Measurements from ENCODE around the gene LMNTD1. TPM values are rescaled to one million over a fixed set of nuclear protein-coding genes. Genes with fewer than 3 reads are reported as not detected.

The LMNTD1 gene
- total and polyA plus RNA-seq, 10 donors = 0.05 TPM; not detected in 9

DNA sequence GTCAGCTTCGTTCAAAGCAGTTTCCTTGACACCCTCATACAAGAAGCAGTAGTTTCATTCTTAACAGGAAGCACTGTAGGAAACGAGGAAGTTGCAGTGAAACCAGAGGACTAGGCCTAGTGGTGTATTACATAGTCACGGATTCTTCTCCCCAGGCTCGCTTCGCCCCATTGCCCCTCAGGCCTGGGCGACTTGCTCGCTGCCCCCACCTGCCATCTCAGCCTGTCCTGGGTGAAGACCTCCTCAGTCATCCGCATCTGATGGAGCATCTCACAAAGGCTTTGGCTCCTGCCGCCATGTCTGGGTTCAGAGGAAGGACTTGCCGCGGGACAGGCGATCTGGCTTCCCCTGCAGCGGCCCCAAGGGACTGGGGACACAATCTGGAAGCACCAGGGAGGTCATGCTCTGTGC lies 93.5 kb downstream of the LMNTD1 start:
- peak; percentile 77 for DNase-seq
- H3K27ac ChIP-seq = peak overlapping the region in 4 of 8 donors; percentile 16 to 56 (median 44)
- TF ChIP-seq POLR2A (IDR thresholded peaks at IDR 0.05) (no peak), POLR2AphosphoS5 (IDR thresholded peaks at IDR 0.05) (peak in 1 of 3 donors; percentile 57)
- no peak overlapping the region for H3K4me3 ChIP-seq
- no peaks in the 10 kb centered on the region for H3K27me3 ChIP-seq (replicated peaks in 1 of 7)
- H3K4me1 ChIP-seq = peaks cover 0 to 10% (median 0%) of the 10 kb centered on the region in 6 donors
- intact Hi-C loops (cut with DNase I; ENCODE audit: low total_unique reads) = no loop called here
- peaks cover 0 to 4% (median 0%) of the 10 kb centered on the region in 8 donors for H3K9me3 ChIP-seq
- WGBS, 5 donors = 52 to 77% (median 67%) methylated on average over 6 to 13 of the region's 13 CpGs
- H3K36me3 ChIP-seq = no peaks in the 10 kb centered on the region

DNA sequence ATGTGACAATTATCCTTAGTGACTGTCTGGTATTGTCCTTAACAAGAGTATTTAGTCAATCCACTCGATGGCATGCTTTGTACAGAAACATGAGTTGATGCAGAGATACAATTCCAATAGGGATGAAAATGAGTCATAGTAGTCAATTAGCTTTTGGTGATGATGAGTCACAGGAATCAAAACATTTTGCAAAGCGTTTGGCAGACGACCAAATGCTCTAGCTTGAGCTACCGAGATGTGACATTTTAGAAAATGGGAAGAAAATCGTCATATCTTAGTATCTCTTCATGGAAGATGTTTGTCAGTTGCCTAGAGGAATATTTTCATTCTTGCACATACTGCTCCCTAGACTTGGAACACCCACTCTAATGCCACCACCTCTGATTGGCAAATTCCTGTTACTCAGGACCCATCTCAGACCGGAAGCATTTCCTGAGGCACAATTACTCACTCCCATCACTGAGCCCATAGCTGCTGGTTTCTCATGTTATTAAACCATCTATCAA lies 95.0 kb downstream of the LMNTD1 start:
- no peak for DNase-seq
- H3K36me3 ChIP-seq = no peaks in the 10 kb centered on the region
- H3K27ac ChIP-seq = no peak overlapping the region
- H3K9me3 ChIP-seq = peaks cover 0 to 4% (median 0%) of the 10 kb centered on the region in 8 donors
- no peaks in the 10 kb centered on the region for H3K27me3 ChIP-seq (replicated peaks in 1 of 7)
- intact Hi-C loops (cut with DNase I; ENCODE audit: low total_unique reads) = no loop called here
- TF ChIP-seq POLR2A (IDR thresholded peaks at IDR 0.05) (no peak), POLR2AphosphoS5 (IDR thresholded peaks at IDR 0.05) (no peak)
- TF ChIP-seq, protein P1, sequence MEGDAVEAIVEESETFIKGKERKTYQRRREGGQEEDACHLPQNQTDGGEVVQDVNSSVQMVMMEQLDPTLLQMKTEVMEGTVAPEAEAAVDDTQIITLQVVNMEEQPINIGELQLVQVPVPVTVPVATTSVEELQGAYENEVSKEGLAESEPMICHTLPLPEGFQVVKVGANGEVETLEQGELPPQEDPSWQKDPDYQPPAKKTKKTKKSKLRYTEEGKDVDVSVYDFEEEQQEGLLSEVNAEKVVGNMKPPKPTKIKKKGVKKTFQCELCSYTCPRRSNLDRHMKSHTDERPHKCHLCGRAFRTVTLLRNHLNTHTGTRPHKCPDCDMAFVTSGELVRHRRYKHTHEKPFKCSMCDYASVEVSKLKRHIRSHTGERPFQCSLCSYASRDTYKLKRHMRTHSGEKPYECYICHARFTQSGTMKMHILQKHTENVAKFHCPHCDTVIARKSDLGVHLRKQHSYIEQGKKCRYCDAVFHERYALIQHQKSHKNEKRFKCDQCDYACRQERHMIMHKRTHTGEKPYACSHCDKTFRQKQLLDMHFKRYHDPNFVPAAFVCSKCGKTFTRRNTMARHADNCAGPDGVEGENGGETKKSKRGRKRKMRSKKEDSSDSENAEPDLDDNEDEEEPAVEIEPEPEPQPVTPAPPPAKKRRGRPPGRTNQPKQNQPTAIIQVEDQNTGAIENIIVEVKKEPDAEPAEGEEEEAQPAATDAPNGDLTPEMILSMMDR (IDR thresholded peaks at IDR 0.05 in 8 of 11, conservative IDR thresholded peaks at IDR 0.05 in 3 of 11) = no peak
- no peak overlapping the region for H3K4me3 ChIP-seq
- 54 to 79% (median 74%) methylated on average over 6 of the region's 6 CpGs for WGBS, 5 donors
- peaks cover 0 to 10% (median 0%) of the 10 kb centered on the region in 6 donors for H3K4me1 ChIP-seq

DNA sequence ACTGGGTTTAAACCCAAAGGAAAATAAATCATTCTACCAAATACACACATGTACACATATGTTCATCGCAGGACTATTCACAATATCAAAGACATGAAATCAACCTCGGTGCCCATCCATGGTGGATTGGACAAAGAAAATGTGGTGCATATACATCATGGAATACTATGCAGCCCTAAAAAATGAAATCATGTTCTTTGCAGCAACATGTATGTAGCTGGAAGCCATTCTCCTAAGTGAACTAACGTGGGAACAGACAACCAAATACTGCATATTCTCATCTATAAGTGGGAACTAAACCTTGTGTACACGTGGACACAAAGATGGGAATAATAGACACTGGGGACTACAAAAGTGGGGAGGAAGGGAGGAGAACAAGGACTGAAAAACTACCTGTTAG lies 96.6 kb downstream of the LMNTD1 start:
- TF ChIP-seq POLR2AphosphoS5 (IDR thresholded peaks at IDR 0.05) (no peak), POLR2A (IDR thresholded peaks at IDR 0.05) (no peak)
- TF ChIP-seq, protein P1 (IDR thresholded peaks at IDR 0.05 in 8 of 11, conservative IDR thresholded peaks at IDR 0.05 in 3 of 11) = no peak
- Histone ChIP-seq H3K4me3 (no peak overlapping the region), H3K27ac (no peak overlapping the region), H3K9me3 (peaks cover 0 to 4% (median 0%) of the 10 kb centered on the region in 8 donors), H3K4me1 (peaks cover 0 to 10% (median 0%) of the 10 kb centered on the region in 6 donors), H3K27me3 (replicated peaks in 1 of 7) (no peaks in the 10 kb centered on the region), H3K36me3 (no peaks in the 10 kb centered on the region)
- 87 to 93% (median 90%) methylated on average over 4 of the region's 4 CpGs for WGBS, 5 donors
- intact Hi-C loops (cut with DNase I; ENCODE audit: low total_unique reads) = no loop called here
- no peak for DNase-seq

DNA sequence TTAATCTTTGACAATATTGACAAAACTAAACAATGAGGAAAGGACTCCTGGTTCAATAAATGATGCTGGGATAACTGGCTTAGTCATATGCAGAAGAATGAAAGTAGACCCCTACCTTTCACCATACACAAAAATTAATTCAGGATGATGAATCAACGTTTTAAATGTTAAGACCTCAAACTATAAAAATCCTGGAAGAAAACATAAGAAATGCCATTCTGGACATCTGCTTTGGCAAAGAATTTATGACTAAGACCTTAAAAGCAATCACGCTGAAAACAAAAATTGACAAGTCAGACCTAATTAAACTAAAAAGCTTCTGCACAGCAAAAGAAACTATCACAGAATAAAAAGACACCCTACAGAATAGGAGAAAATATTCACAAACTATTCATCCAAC lies 97.4 kb downstream of the LMNTD1 start:
- TF ChIP-seq POLR2A (IDR thresholded peaks at IDR 0.05) (no peak), POLR2AphosphoS5 (IDR thresholded peaks at IDR 0.05) (no peak)
- TF ChIP-seq, protein P1 (IDR thresholded peaks at IDR 0.05 in 8 of 11, conservative IDR thresholded peaks at IDR 0.05 in 3 of 11) = no peak
- WGBS, 5 donors = 76 to 91% (median 88%) methylated on average over 2 of the region's 2 CpGs
- intact Hi-C loops (cut with DNase I; ENCODE audit: low total_unique reads) = no loop called here

More for the DNA sequence above, 97.4 kb downstream of the LMNTD1 start:
- no peak overlapping the region for H3K4me3 ChIP-seq
- peaks cover 0 to 4% (median 0%) of the 10 kb centered on the region in 8 donors for H3K9me3 ChIP-seq
- peaks cover 0 to 10% (median 0%) of the 10 kb centered on the region in 6 donors for H3K4me1 ChIP-seq
- no peak overlapping the region for H3K27ac ChIP-seq
- no peaks in the 10 kb centered on the region for H3K27me3 ChIP-seq (replicated peaks in 1 of 7)
- no peaks in the 10 kb centered on the region for H3K36me3 ChIP-seq
- no peak for DNase-seq
